ENCODE results near the gene CNTNAP5.

CNTNAP5 gene

DNA sequence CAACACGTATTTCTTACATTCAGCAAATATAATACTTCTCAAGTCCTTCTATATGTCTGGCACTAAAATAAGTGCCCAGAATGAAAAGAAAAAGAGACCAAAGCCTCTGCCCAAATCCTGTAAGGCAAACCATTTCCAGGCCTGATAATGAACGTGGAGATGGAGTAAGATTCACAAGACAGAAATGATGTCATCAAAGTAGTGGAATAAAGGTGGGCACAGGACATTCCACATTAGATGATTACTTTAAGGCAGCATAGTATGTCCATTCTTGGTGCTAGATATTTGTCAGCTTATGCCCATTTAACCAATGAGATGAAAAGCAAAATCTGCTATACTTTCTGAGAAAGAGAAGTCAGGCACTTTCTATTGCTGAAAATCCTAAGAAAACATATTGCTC is 38.5 kb downstream of the CNTNAP5 start:
- DNase-seq (ENCODE audit: low spot score): no peak

- peak; percentile 37 for DNase-seq (ENCODE audit: low spot score)
These were observed 40.5 kb downstream of the CNTNAP5 start for GRCh38 chr2:124065636-124066035.

- DNase-seq (ENCODE audit: low spot score): no peak
These were observed 41.7 kb downstream of the CNTNAP5 start for GRCh38 chr2:124066776-124067175.

- no peak for DNase-seq (ENCODE audit: low spot score)
These were observed 54.0 kb downstream of the CNTNAP5 start for GRCh38 chr2:124079045-124079444.

GRCh38 chr2:124080281-124081153 is 55.4 kb downstream of the CNTNAP5 start:
- no peak for DNase-seq (ENCODE audit: low spot score)

- no peak for DNase-seq (ENCODE audit: low spot score)
These were observed 56.1 kb downstream of the CNTNAP5 start for GRCh38 chr2:124081154-124081716.

- DNase-seq (ENCODE audit: low spot score): no peak
These were observed 63.5 kb downstream of the CNTNAP5 start for GRCh38 chr2:124088616-124089015.

- DNase-seq (ENCODE audit: low spot score): no peak
These were observed 66.6 kb downstream of the CNTNAP5 start for GRCh38 chr2:124091721-124092120.

- DNase-seq (ENCODE audit: low spot score): no peak
These were observed 67.6 kb downstream of the CNTNAP5 start for GRCh38 chr2:124092651-124093050.

GRCh38 chr2:124104914-124105313 is 79.8 kb downstream of the CNTNAP5 start:
- DNase-seq (ENCODE audit: low spot score): no peak

DNA sequence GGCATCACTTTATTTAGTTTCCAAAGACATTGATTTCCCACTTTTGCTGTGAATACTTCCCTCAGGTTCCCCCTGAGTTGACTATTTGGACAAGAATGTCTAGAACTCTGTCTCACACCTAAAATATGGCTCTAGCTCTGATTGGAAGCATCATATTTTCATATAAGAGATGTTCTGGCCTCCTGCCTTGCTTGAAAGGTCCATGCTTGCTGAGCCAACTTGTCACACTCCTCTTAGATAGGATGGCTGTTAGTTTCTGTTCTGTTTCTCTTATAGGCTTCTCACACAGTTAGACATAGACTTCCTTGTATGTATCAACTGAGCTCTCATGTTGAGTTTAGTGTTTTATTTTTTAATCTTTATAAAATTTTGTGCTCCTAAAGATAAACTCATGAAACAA is 87.1 kb downstream of the CNTNAP5 start:
- no peak for DNase-seq (ENCODE audit: low spot score)

DNA sequence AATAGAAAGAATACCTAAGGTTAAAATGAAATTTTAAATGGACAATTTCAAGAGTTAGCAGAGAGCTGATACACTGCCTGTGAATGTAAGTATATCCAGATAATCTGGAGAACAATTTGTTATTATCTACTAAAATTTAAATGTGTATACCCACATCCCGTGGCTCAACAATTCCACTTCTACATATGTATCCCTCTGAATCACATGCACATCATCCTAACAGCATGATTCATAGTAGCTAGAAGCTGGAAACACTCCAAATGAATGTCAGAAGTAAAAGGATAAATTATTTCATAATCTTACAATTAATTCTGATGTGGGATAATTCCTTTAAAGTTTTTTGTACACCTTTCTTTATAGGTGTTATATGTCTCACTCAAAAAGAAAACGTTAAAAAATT is 87.9 kb downstream of the CNTNAP5 start:
- DNase-seq (ENCODE audit: low spot score): no peak

DNA sequence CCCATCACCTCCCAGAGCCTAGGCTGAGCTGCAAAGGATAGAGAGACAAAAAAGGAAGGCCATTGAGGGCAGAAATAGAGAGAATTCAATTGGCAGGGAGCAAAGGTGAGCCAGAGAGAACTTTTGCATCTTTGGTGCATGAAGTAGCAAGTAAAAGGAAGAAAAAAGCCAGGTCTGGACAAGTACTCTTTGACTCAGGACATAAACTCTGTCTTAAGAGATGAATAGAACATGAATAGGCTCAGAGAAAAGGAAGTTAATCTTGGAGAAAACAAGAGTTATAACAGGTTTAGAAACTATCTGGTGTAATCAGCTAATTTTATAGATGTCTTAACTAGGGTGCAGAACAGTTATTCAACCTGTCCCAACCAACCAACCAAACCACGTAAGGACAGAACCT is 95.2 kb downstream of the CNTNAP5 start:
- no peak for DNase-seq (ENCODE audit: low spot score)

DNA sequence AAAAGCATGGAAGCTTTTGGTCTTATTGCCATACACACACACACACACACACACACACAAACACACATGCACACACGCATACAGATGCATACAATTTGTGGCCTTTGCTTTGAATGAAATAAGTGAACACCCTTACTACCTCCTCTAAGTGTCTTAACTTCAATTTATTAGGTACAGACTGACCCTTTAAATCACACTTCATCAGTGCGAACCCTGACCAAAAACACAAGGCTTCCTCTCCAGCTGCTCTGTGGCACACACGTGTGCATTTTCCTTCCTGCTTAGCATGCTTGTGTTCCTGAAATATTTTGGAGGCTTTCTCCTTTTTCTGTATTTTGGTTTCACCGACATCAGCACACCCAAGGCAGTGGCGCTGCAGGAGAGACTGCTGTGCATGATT is 96.0 kb downstream of the CNTNAP5 start:
- DNase-seq (ENCODE audit: low spot score): no peak

- DNase-seq (ENCODE audit: low spot score): no peak
These were observed 96.7 kb downstream of the CNTNAP5 start for GRCh38 chr2:124121760-124122275.

DNA sequence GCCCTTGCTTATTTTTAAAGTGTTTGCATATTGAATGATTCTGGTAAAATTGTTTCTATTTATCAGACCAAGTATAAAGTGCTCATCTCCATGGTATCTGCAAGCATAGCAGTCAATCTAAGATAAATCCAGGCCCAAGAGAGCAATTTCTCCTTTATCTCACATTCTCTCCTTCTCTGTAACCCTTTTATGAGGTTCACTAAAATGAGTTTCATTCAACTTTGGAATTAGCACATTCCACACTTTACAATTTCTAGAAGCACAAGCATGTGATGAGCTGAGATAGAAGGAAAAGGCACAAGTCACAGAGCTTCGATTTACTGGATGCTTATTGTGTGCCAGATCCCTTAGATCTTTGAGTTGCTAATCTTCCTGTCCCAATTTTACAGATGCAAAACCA is 97.3 kb downstream of the CNTNAP5 start:
- DNase-seq (ENCODE audit: low spot score): no peak

GRCh38 chr2:124131276-124131675 is 106.2 kb downstream of the CNTNAP5 start:
- DNase-seq (ENCODE audit: low spot score): no peak

- DNase-seq (ENCODE audit: low spot score): no peak
These were observed 111.0 kb downstream of the CNTNAP5 start for GRCh38 chr2:124136110-124136509.

DNA sequence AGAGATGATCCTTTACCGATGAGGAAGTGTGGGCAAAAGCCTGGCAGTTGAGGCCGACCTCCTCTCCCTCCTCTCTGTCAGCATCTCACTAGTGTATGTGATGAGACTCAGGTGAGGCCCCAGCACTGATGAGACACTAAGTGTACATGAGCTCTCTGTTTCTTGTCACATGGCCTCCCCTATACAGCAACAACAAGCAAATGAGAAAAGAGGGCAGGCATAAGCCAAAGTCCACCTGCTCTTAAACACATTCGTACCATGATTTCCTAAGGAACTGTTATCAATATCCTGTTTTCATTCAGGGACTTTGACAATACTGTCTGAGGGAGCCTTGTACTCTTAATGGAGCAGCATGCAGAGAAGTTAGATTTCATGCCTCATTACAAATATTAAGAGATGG is 113.0 kb downstream of the CNTNAP5 start:
- no peak for DNase-seq (ENCODE audit: low spot score)

- no peak for DNase-seq (ENCODE audit: low spot score)
These were observed 120.9 kb downstream of the CNTNAP5 start for GRCh38 chr2:124145982-124146381.

GRCh38 chr2:124147552-124147951 is 122.5 kb downstream of the CNTNAP5 start:
- no peak for DNase-seq (ENCODE audit: low spot score)

- no peak for DNase-seq (ENCODE audit: low spot score)
These were observed 124.5 kb downstream of the CNTNAP5 start for GRCh38 chr2:124149571-124149970.

DNA sequence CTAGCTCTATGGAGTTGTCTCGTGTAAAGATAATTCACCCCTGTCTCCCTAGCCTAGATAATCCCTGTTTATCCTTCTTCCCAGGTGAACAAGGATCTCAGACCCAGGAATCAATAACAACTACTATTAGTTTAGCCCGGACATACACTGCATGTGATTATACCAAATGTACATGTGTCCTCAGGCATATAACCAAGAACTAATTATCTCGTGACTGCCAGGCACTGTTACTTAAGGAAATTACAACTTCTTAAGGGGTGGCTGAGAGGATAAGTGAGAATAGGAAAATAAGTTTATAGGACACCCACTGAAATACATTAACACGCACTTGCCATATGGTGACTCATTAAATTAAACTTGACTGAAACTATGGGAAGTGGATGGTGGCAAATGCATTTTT is 126.6 kb downstream of the CNTNAP5 start:
- DNase-seq (ENCODE audit: low spot score): no peak

GRCh38 chr2:124153713-124154112 is 128.6 kb downstream of the CNTNAP5 start:
- DNase-seq (ENCODE audit: low spot score): no peak

Measured in Ammon's horn (tissue), 1 donor.